H54 (cell line): ENCODE measurements around the gene NUDT10.
"Not testable (repeated sequence)": the region's sequence is repeated elsewhere in the genome, so short reads cannot be mapped to it uniquely, and the experiment has no call there.

ENCODE experiments used
- DNase-seq: peaks from one replicate; pipeline ENCODE4 v3.0.0; 2011; ENCODE audit warnings: low spot score, mixed read lengths; ENCODE audit not compliant: insufficient read length
- FAIRE-seq: peaks from 3 replicates; lab custom pipeline; 2011; peaks lifted over from hg19 to GRCh38; lab: Jason Lieb, UNC
- POLR2A ChIP-seq: IDR thresholded peaks from 2 replicates; pipeline ENCODE4 v1.6.1; 2011; ENCODE audit warnings: low read depth, mild to moderate bottlenecking, low read length

The NUDT10 gene

DNA sequence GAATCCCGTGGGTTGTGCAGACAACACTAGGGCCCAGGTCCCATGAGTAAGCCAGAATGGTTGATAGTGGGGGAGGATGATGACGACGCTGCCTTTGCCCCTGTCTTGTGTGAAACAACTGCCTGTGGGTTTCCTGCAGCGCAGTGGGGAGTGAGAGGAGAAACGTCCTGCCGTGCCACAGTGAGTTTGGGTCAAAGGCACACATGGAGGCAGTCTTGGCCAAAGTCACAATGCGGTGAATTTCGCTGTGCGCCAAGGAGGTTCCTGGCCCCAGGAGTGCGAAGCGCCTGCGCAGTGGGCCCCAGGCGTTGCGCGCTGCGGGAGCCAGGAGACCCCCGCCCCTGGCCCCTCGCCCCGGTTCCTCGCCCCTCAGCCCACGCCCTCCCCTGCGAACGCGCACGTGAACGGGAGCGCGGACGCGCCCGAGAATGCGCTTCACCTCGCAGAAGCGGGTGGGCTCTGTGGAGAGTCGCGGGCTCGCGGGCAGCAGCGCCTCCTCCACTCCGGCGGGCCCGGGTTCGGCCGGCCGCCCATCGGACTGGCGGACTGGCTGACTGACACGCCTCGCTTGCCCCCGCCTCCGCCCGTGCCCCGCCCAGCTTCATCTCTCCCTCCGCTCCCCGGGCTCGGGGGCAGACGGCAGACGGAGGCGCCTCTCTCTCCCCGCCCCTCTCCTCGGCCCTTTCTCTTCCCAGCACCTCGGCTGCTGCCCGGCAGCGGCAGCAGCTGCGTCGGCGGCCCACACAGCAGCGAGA is at the start of gene NUDT10:
Gene NUDT10, plus strand, starts transcription at position 635 of the 755 bp plus-strand sequence. CDS start 144 bp downstream, outside the sequence.
- TF ChIP-seq POLR2A = no peak
- no peak for DNase-seq
- FAIRE-seq = no peak

DNA sequence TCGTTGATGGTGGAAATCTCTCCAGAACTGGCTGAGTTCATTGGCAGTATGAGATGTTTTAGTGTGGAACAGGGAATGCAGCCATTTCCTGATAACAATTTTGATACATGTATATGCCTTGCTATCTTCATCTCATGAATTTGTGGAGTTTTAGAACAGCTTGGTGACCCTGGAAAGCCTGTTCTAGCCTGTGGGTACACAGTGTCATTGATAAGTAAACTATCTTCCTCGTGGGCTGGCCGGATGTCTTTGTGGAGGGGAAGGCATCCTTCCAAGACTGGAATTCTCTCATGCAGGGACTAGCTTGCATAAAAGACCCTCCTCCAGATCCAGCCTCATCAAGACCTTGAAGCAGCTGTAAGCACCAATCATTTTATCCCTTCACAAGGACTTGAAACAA is 40.2 kb upstream of the NUDT10 start:
- DNase-seq (no peak), FAIRE-seq (no peak)
- TF ChIP-seq POLR2A = no peak

DNA sequence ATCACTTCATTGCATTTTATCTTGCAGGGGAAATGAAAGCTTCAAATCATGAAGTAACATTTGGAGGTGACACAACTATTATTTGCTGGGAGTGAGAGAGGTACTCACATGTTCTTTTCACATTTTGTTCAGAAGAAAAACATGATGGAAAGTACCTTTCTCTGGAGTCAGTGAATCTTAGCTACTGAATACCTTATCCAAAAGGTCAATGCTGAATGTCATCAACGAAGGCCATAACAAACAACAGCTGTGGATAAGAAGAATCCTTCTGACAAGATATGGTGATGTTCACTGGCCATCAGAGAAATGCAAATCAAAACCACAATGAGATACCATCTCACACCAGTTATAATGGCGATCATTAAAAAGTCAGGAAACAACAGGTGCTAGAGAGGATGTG is 36.5 kb upstream of the NUDT10 start:
- FAIRE-seq (no peak), DNase-seq (no peak)
- TF ChIP-seq POLR2A = no peak

DNA sequence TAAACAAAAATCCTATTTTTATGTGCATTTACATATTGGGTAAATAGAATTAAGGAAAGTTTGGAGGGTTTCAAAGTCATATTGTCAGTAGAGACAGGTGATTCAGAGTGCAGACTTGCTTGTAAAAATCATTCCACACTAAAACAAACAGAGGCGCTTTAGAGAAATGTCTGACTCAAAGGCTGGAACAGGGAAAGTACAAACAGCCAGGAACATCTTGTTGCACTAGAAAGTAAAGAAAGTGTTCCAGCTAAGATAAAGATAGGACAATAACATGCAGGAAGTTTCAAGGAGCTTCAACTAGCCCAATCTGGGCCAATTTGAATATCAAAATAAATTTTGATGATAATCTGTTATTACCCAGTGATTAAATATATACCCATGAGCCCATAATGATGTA is 16.4 kb upstream of the NUDT10 start:
- DNase-seq (no peak), FAIRE-seq (no peak)
- TF ChIP-seq POLR2A = no peak

DNA sequence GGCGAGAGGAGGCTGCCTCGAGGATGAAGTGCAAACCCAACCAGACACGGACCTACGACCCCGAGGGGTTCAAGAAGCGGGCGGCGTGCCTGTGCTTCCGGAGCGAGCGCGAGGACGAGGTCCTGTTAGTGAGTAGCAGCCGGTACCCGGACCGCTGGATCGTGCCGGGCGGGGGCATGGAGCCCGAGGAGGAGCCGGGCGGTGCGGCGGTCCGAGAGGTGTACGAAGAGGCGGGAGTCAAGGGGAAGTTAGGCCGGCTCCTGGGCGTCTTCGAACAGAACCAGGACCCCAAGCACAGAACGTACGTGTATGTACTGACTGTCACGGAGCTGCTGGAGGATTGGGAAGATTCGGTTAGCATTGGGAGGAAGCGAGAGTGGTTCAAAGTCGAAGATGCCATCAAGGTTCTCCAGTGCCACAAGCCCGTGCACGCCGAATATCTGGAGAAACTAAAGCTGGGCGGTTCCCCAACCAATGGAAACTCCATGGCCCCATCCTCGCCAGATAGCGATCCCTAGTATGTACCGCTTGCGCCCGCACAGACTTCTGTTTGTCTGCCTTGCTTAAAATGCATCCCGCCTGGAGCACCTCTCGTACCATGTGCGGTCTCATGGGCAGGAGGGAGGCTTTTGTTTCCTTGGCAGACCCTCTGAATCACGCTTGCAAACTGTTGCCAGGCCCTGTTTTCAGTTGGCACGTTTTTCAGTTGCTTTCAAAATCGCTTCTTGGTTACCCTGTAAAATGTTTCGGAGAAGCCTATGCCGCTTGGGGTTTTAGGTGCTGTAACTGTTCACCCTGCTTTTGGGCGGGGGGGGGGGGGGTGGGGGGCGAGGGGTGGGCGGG is 542 bp downstream of the NUDT10 start:
- not testable (repeated sequence) for FAIRE-seq, DNase-seq

DNA sequence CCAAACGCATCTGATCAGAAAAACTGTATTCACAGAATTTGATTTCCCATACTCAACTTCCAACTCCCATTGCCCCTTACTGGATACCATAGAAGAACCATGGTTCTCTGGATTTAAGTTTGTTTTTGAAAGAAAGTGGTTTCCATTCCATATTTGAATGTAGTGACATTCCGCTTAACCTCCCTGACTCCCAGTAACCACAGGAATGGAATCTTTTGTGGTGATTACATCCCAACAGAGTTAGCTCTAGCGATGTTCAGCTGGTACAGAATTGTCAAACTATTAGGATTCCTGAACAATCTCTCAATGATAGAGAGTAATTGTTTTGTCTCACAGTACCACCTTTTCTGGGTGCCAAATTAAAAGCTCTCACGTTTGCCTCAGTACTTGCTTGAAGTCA is 1.7 kb downstream of the NUDT10 start:
- no peak for DNase-seq
- FAIRE-seq = no peak

DNA sequence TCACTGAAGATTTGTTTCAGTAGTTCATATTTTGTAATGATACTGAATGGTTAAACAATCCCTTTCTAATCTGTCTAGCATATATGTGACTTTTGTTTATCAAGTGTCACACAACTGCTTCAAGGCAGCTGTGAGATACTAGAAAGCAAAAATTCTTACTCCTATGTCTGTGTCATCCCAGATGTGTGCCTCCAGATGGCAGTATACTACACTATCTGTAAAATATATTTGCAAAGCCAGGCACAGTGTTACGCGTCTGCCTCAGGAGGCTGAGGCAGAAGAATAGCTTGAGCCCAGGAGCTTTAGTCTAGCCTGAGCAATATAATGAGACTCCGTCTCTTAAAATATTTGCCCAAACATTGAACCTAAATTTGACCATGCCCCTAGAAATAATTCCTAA is 4.0 kb downstream of the NUDT10 start:
- no peak for TF ChIP-seq POLR2A
- FAIRE-seq (no peak), DNase-seq (no peak)

More for the DNA sequence above, 1.7 kb downstream of the NUDT10 start:
- no peak for TF ChIP-seq POLR2A

DNA sequence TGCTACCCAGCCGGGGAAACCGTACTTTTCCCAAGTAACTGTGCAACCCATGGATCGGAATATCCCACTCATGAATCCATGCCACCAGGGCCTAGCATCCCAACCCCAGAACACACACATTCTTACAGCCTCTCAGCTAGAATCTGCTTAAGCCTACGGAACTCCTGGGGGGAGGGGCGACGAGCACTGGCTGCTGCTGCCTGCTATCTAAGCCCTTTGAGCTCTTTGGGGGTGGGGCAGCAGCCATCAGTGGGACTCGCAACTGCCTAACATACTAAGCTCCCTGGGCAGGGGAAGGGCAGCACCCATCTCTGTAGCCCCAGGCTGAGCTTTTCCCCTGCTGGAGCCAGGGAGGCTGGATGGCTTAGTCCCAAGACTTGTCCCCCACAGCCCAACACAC is 28.6 kb downstream of the NUDT10 start:
- TF ChIP-seq POLR2A = no peak
- no peak for FAIRE-seq
- no peak for DNase-seq

DNA sequence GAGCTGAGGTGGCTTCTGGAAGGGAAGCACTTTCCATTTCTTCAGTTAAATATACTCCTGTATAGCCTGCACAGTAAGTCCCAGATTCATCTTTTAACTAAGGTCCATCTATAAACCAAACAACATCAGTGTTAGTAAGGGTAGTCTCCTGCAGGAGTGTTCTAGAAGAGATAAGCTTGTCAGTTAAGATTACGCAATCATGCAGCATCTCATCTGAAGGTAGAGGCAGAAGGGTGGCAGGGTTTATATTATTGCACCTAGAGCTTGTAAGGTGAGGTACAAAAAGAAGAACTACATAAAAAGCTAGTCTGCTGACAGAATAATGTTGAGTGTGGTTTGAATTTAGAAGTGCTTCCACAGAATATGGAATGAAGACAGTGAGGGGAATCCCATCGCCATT is 44.0 kb downstream of the NUDT10 start:
- DNase-seq (no peak), FAIRE-seq (no peak)
- TF ChIP-seq POLR2A = no peak
